K562 (cell line): ENCODE measurements around the gene B3GALT4. TPM values are rescaled to one million over a fixed set of nuclear protein-coding genes. Genes with fewer than 3 reads are reported as not detected.

Experiments
- ATAC-seq: fragments of 200-7000 bp; cut with Tn5 transposase; 3 replicates; pipeline ENCODE4 v1.9.1; 2020; ENCODE audit warnings: moderate library complexity
- BruUV-seq: library from RNA; stranded (reverse); fragments of 400-500 nt; replicated peaks from 2 replicates; lab custom pipeline; 2021; lab: Mats Ljungman, UMichigan
- CTCF ChIA-PET: fragments of 300-600 bp; formaldehyde crosslinking; extraction: SDS; loops from one replicate; lab custom pipeline; 2021; ENCODE audit warnings: low intra/inter-chr PET ratio; lab: Yijun Ruan, JAX
- POLR2A ChIA-PET: fragments of 300-600, 350-650 bp; sonication (Branson Sonifier 250); formaldehyde crosslinking; extraction: SDS; loops from one replicate; lab custom pipeline; 2021; ENCODE audit warnings: antibody characterized with exemption, inconsistent platforms; lab: Yijun Ruan, JAX
- DNase-seq, 4 experiments: peaks; one replicate each; pipeline versions ENCODE4 v3.0.0 to v3.0.0-alpha.2; 2011 to 2018; ENCODE audit warnings: low spot score in 3 of 4, mixed read lengths in 3 of 4; ENCODE audit errors: extremely low read depth in 1 of 4
- FAIRE-seq: peaks from 2 replicates; lab custom pipeline; 2011; peaks lifted over from hg19 to GRCh38; lab: Jason Lieb, UNC
- H2AFZ ChIP-seq: 2 replicates; pipeline ENCODE4 v1.6.0; 2011; ENCODE audit warnings: low read depth, low read length, control low read depth, inconsistent platforms
- H3K27ac ChIP-seq: fragments of 200-600 bp; 3 replicates; pipeline ENCODE4 v1.8.0; 2011; ENCODE audit warnings: low read depth, mild to moderate bottlenecking, control low read depth, inconsistent platforms, low read length, moderate library complexity, mixed read lengths; ENCODE audit errors: extremely low read depth
- H3K27me3 ChIP-seq, 2 experiments: fragments of 300-600 bp in 1 of 2; 2 replicates in 1 of 2; 3 replicates in 1 of 2; pipeline versions ENCODE4 v1.6.0 to v1.8.0; 2011; ENCODE audit warnings: inconsistent platforms in 2 of 2, low read length in 2 of 2, mild to moderate bottlenecking in 1 of 2, mixed read lengths in 1 of 2, moderate library complexity in 1 of 2; ENCODE audit not compliant: control insufficient read depth in 2 of 2, insufficient read depth in 2 of 2
- H3K36me3 ChIP-seq: fragments of 300-600 bp; 3 replicates; pipeline ENCODE4 v1.8.0; 2011; ENCODE audit warnings: mild to moderate bottlenecking, low read length, inconsistent platforms; ENCODE audit not compliant: control insufficient read depth, insufficient read depth
- H3K4me1 ChIP-seq, 2 experiments: fragments of 200-600 bp in 1 of 2; replicated peaks in 1 of 2; 2 replicates in 1 of 2; 3 replicates in 1 of 2; pipeline versions ENCODE4 v1.5.1 to v1.8.0; 2011; ENCODE audit warnings: inconsistent platforms in 2 of 2, low read length in 2 of 2, mild to moderate bottlenecking in 1 of 2, mixed read lengths in 1 of 2, moderate library complexity in 1 of 2; ENCODE audit not compliant: control insufficient read depth in 2 of 2, insufficient read depth in 2 of 2
- H3K4me2 ChIP-seq: 2 replicates; pipeline ENCODE4 v1.6.1; 2011; ENCODE audit warnings: low read length, control low read depth, inconsistent platforms, mixed read lengths; ENCODE audit not compliant: insufficient read depth
- H3K4me3 ChIP-seq: fragments of 200-600 bp; sonication (generic), shearing (Covaris generic); 2 replicates; pipeline ENCODE4 v1.5.1; 2016; ENCODE audit warnings: control low read depth, inconsistent platforms
- H3K79me2 ChIP-seq: fragments of 200-600 bp; 3 replicates; pipeline ENCODE4 v1.8.0; 2011; ENCODE audit warnings: low read length, inconsistent platforms; ENCODE audit not compliant: control insufficient read depth, insufficient read depth
- H3K9ac ChIP-seq, 2 experiments: 2 replicates each; pipeline versions ENCODE4 v1.6.0 to v1.6.1; 2011; ENCODE audit warnings: low read depth in 2 of 2, low read length in 2 of 2, control low read depth in 1 of 2, inconsistent platforms in 1 of 2, mild to moderate bottlenecking in 1 of 2, mixed read lengths in 1 of 2; ENCODE audit not compliant: insufficient read depth in 1 of 2
- H3K9me1 ChIP-seq: one replicate; pipeline ENCODE4 v1.6.0; 2011; ENCODE audit warnings: inconsistent platforms, mild to moderate bottlenecking, low read length, moderate library complexity; ENCODE audit not compliant: control insufficient read depth, insufficient read depth
- H3K9me3 ChIP-seq: replicated peaks from 2 replicates; pipeline ENCODE4 v1.5.1; 2011; ENCODE audit warnings: low read depth, low read length, inconsistent platforms; ENCODE audit not compliant: control insufficient read depth, insufficient read depth
- H4K20me1 ChIP-seq: replicated peaks from 2 replicates; pipeline ENCODE4 v1.6.1; 2011; ENCODE audit warnings: low read length, inconsistent platforms, mixed read lengths; ENCODE audit not compliant: control insufficient read depth, insufficient read depth
- ATF2 ChIP-seq: sonication (generic); formaldehyde crosslinking; IDR thresholded peaks from 2 replicates; pipeline ENCODE4 v1.8.1; 2022; ENCODE audit warnings: missing genetic modification reagents
- ATF3 ChIP-seq, 2 experiments: fragments of 450-650 bp in 1 of 2; sonication (generic) in 1 of 2; formaldehyde crosslinking in 1 of 2; IDR thresholded peaks in 1 of 2; conservative IDR thresholded peaks in 1 of 2; 2 replicates each; pipeline versions ENCODE4 v1.6.1 to v1.8.1; 2016 to 2023; ENCODE audit warnings: mild to moderate bottlenecking in 2 of 2, moderate library complexity in 2 of 2, inconsistent platforms in 1 of 2, missing genetic modification reagents in 1 of 2
- DACH1 ChIP-seq: fragments of 450-650 bp; IDR thresholded peaks from 2 replicates; pipeline ENCODE4 v1.6.1; 2018; ENCODE audit not compliant: partially characterized antibody
- ESRRB ChIP-seq: fragments of 250-450 bp; sonication (Bioruptor Pico); IDR thresholded peaks from 2 replicates; pipeline ENCODE4 v1.5.0; 2020; ENCODE audit warnings: mild to moderate bottlenecking, moderate library complexity, borderline replicate concordance
- PATZ1 ChIP-seq: fragments of 250-450 bp; sonication (Bioruptor Pico); IDR thresholded peaks from 2 replicates; pipeline ENCODE4 v1.5.0; 2020; ENCODE audit warnings: mild to moderate bottlenecking, borderline replicate concordance
- POLR2A ChIP-seq: fragments of 450-650 bp; conservative IDR thresholded peaks from 2 replicates; pipeline ENCODE4 v1.6.1; 2016
- RAD51 ChIP-seq: fragments of 450-650 bp; IDR thresholded peaks from 2 replicates; pipeline ENCODE4 v1.7.1; 2016; ENCODE audit warnings: low read depth, mild to moderate bottlenecking, borderline replicate concordance
- SIN3B ChIP-seq: fragments of 450-650 bp; IDR thresholded peaks from 2 replicates; pipeline ENCODE4 v1.6.1; 2017; ENCODE audit warnings: low read depth, mild to moderate bottlenecking, moderate library complexity
- SMARCA4 ChIP-seq: fragments of 450-650 bp; IDR thresholded peaks from 2 replicates; pipeline ENCODE4 v1.6.1; 2016
- ZBED1 ChIP-seq: IDR thresholded peaks from 2 replicates; pipeline ENCODE4 v1.6.1; 2014
- ZBTB9 ChIP-seq: fragments of 450-650 bp; formaldehyde crosslinking; IDR thresholded peaks from 2 replicates; pipeline ENCODE4 v1.4.0; 2020; ENCODE audit warnings: mild to moderate bottlenecking, moderate library complexity
- ZC3H4 ChIP-seq: sonication (generic); formaldehyde crosslinking; IDR thresholded peaks from 2 replicates; pipeline ENCODE4 v1.9.0; 2021; ENCODE audit warnings: missing genetic modification reagents, borderline replicate concordance
- ZFP1 ChIP-seq: fragments of 450-650 bp; formaldehyde crosslinking; IDR thresholded peaks from 2 replicates; pipeline ENCODE4 v1.4.0; 2020; ENCODE audit warnings: mild to moderate bottlenecking, mixed read lengths
- ZNF121 ChIP-seq: sonication (generic); formaldehyde crosslinking; conservative IDR thresholded peaks from 2 replicates; pipeline ENCODE4 v1.8.0; 2022; ENCODE audit warnings: missing genetic modification reagents
- ZNF212 ChIP-seq: fragments of 450-650 bp; formaldehyde crosslinking; IDR thresholded peaks from 2 replicates; pipeline ENCODE4 v1.4.0; 2020; ENCODE audit warnings: mild to moderate bottlenecking
- ZNF57 ChIP-seq: fragments of 450-650 bp; formaldehyde crosslinking; IDR thresholded peaks from 2 replicates; pipeline ENCODE4 v1.4.0; 2020; ENCODE audit warnings: mild to moderate bottlenecking, moderate library complexity
- WGBS: fragments of 100-300 bp; shearing (Covaris generic); methylation state at CpG from one replicate; pipeline ENCODE4 v1.1.6; 2016; ENCODE audit warnings: low coverage, mixed read lengths; ENCODE audit not compliant: insufficient coverage; ENCODE audit errors: missing lambda C conversion rate; 5-methylcytosine and 5-hydroxymethylcytosine counted together
- in situ Hi-C: fragments of 300-500 bp; cut with MboI; formaldehyde crosslinking; loops from 4 replicates; pipeline ENCODE4 v1.15.0; 2018; ENCODE audit warnings: inconsistent platforms, mixed read lengths
- intact Hi-C: fragments of 100-400 bp; cut with micrococcal nuclease; formaldehyde crosslinking; loops from 2 replicates; pipeline ENCODE4 v1.14.2; 2022
- polyA plus RNA-seq, 8 experiments: library from polyadenylated mRNA; depleted of rRNA in 4 of 8; stranded (reverse) in 5 of 8; unstranded in 3 of 8; fragments of >200 nt; fragmentation: Nextera tagmentation in 2 of 8; fragmentation: Illumina TruSeq in 1 of 8; extraction: Ambion mirVana in 2 of 8; extraction: Trizol in 1 of 8; gene quantifications; 2 replicates each; pipeline versions ENCODE4 v1.2.1 to v1.2.3, GENCODE V29; 2011 to 2014; ENCODE audit warnings: inconsistent platforms in 1 of 8, missing spikeins in 1 of 8
- total RNA-seq, 7 experiments: library from RNA; depleted of rRNA in 6 of 7; stranded (reverse); fragments of >200 nt in 6 of 7; fragmentation: Illumina TruSeq in 2 of 7; extraction: Trizol in 2 of 7; gene quantifications; 2 replicates each; pipeline versions ENCODE4 v1.2.1 to v1.2.3, GENCODE V29; 2011 to 2021; ENCODE audit warnings: low replicate concordance in 1 of 7

B3GALT4 gene
- total and polyA plus RNA-seq, 9 of the 15 experiments (the other 6 are each of a cell fraction or from before 2014, with no cell fraction given) = 0.11 to 1.3 (median 0.53) TPM; not detected in 1

GRCh38 chr6:33313709-33314514 lies 37.0 kb downstream of the B3GALT4 start, which contains the start of gene TAPBP:
Gene TAPBP, minus strand, starts transcription at chr6:33314078. Its CDS starts 37 bp downstream, at chr6:33314041.
- H3K9me1 ChIP-seq = no peaks in the 10 kb centered on the region
- peaks cover 32% of the 10 kb centered on the region for H3K36me3 ChIP-seq
- no peaks in the 10 kb centered on the region for H3K27me3 ChIP-seq
- H3K4me1 ChIP-seq = peaks cover 35 to 53% of the 10 kb centered on the region in 2 experiments
- DNase-seq = peak; percentile 60 to 71 (median 62)
- H2AFZ ChIP-seq = peak within 1 kb of the TSS; percentile 86
- CTCF ChIA-PET = interaction anchor here (0.6 kb wide), 1 partner anchor 11 kb away, joined by 3 read pairs; no protein-coding TSS in a partner anchor
- POLR2A ChIA-PET = interaction anchor here (2.1 to 3.9 kb wide), 3 partner anchors 12 to 24 kb away, joined by 5 to 36 read pairs (median 25); partner anchors contain the start of genes PFDN6, RGL2 and WDR46
- BruUV-seq = TSS peak; percentile 45
- peak within 1 kb of the TSS; percentile 68 for H3K4me3 ChIP-seq
- no peaks in the 10 kb centered on the region for H3K9me3 ChIP-seq
- H3K79me2 ChIP-seq = peaks cover 46% of the 10 kb centered on the region
- WGBS = 2% methylated on average over 41 of the region's 47 CpGs
- in situ Hi-C loops (no loop called here), intact Hi-C loops (loop anchor here (1.0 to 2.0 kb wide), 2 partner anchors 15 to 113 kb away; partner anchors contain the start of genes RXRB and SLC39A7)
- FAIRE-seq = no peak
- peak within 1 kb of the TSS; percentile 90 for H3K27ac ChIP-seq
- peak within 1 kb of the TSS; percentile 84 to 99 for H3K9ac ChIP-seq
- peak within 1 kb of the TSS; percentile 95 for H3K4me2 ChIP-seq
- peak; percentile 26 for ATAC-seq
- peaks cover 7% of the 10 kb centered on the region; the same call in 1 of the 2 replicates for H4K20me1 ChIP-seq
- 0 out of 2 replicates have a peak, but pooled peaks have one; percentile 42 for TF ChIP-seq ZBTB9 (CRISPR knock-in tag)
- TF ChIP-seq SIN3B = no peak
- no peak for TF ChIP-seq ZC3H4
- TF ChIP-seq ZNF57 = no peak
- TF ChIP-seq ZNF212 = 0 out of 2 replicates have a peak, but pooled peaks have one; percentile 43
- no peak for TF ChIP-seq RAD51
- TF ChIP-seq SMARCA4 = no peak; the same call in 1 of the 2 replicates
- peak; percentile 69 for TF ChIP-seq POLR2A
- TF ChIP-seq ZNF121 (CRISPR knock-in tag) = no peak
- no peak for TF ChIP-seq ATF3 (IDR thresholded peaks at IDR 0.05)
- TF ChIP-seq ATF3 (CRISPR knock-in tag; conservative IDR thresholded peaks at IDR 0.05) = no peak
- no peak; the same call in 1 of the 2 replicates for TF ChIP-seq ZFP1
- TF ChIP-seq PATZ1 (CRISPR knock-in tag) = peak; percentile 77; the same call in 1 of the 2 replicates
- TF ChIP-seq ZBED1 = no peak
- no peak for TF ChIP-seq ATF2 (CRISPR knock-in tag)
- no peak for TF ChIP-seq DACH1
- TF ChIP-seq ESRRB (CRISPR knock-in tag) = no peak
